Neural progenitor cell (in vitro differentiated cells): ENCODE results near the gene MAB21L1.

ENCODE experiments used
- CTCF ChIP-seq: fragments of 200-600 bp; sonication (generic); IDR thresholded peaks from 2 replicates; pipeline ENCODE4 v1.5.1; 2017; ENCODE audit warnings: antibody characterized with exemption, mild to moderate bottlenecking
- EZH2phosphoT487 ChIP-seq: fragments of 200-600 bp; sonication (generic); IDR thresholded peaks from 2 replicates; pipeline ENCODE4 v1.6.1; 2017; ENCODE audit warnings: antibody characterized with exemption

GRCh38 chr13:35469806-35470525 lies 6.5 kb downstream of the MAB21L1 start:
- TF ChIP-seq CTCF (no peak), EZH2phosphoT487 (peak; percentile 49)
